ENCODE measurements around the gene ZNF638. TPM values are rescaled to one million over a fixed set of nuclear protein-coding genes. Genes with fewer than 3 reads are reported as not detected.
"Not testable (repeated sequence)": the region's sequence is repeated elsewhere in the genome, so short reads cannot be mapped to it uniquely, and the experiment has no call there.

Gene ZNF638
- total RNA-seq, 1 donor from 2014 or later: 115 TPM

DNA sequence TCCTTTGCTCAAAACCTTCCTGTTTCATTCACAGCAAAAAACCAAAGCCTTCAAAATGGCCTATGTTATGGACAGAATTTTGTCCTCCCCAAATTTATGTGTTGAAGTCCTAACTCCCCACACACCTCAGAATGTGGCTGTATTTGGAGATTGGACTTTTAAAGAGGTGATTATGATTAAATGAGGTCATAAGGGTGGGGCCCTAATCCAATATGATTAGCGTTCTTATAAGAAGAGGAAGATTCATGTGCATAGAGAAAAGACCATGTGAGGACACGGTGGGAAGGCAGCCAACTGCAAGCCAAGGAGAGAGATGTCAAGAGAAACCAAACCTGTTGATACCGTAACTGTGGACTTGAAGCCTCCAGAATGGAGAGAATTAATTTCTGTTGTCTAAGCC is 4.6 kb upstream of the ZNF638 start:
- TF ChIP-seq, protein P1, sequence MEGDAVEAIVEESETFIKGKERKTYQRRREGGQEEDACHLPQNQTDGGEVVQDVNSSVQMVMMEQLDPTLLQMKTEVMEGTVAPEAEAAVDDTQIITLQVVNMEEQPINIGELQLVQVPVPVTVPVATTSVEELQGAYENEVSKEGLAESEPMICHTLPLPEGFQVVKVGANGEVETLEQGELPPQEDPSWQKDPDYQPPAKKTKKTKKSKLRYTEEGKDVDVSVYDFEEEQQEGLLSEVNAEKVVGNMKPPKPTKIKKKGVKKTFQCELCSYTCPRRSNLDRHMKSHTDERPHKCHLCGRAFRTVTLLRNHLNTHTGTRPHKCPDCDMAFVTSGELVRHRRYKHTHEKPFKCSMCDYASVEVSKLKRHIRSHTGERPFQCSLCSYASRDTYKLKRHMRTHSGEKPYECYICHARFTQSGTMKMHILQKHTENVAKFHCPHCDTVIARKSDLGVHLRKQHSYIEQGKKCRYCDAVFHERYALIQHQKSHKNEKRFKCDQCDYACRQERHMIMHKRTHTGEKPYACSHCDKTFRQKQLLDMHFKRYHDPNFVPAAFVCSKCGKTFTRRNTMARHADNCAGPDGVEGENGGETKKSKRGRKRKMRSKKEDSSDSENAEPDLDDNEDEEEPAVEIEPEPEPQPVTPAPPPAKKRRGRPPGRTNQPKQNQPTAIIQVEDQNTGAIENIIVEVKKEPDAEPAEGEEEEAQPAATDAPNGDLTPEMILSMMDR (IDR thresholded peaks at IDR 0.05): no peak
- H3K4me3 ChIP-seq: no peak overlapping the region
- ATAC-seq (no peak), DNase-seq (no peak)
- no peak overlapping the region for H3K27ac ChIP-seq
- H3K27me3 ChIP-seq (ENCODE audit: low read depth): no peaks in the 10 kb centered on the region
- H3K4me1 ChIP-seq: peaks cover 3% of the 10 kb centered on the region
- H3K36me3 ChIP-seq: no peaks in the 10 kb centered on the region
- H3K9me3 ChIP-seq: peaks cover 2% of the 10 kb centered on the region
- intact Hi-C loops (cut with DNase I): no loop called here

DNA sequence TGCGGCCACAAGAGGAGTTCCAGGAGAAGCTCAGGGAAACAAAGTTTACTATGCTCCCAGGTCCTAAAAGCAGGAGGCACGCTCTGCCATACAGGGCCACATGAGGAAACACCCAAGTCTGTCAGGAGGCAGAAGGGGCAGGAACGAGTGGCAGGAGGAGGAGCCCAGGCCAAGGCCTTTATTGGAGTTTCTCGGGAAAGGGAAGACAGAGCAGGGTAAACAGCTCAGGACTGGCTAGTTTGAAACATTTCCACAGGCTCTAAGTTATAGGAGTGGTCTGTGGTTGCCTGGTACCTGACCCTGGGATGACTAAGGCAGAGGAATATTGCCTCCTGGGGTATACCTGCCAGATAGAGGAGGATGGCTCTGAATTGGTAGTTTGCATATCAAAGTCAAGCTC is 3.7 kb upstream of the ZNF638 start:
- Histone ChIP-seq H3K4me1 (peaks cover 7% of the 10 kb centered on the region), H3K27me3 (ENCODE audit: low read depth) (no peaks in the 10 kb centered on the region), H3K27ac (no peak overlapping the region), H3K36me3 (no peaks in the 10 kb centered on the region), H3K9me3 (no peaks in the 10 kb centered on the region), H3K4me3 (no peak overlapping the region)
- intact Hi-C loops (cut with DNase I): no loop called here
- no peak for DNase-seq
- no peak for ATAC-seq
- TF ChIP-seq, protein P1 (IDR thresholded peaks at IDR 0.05): no peak

DNA sequence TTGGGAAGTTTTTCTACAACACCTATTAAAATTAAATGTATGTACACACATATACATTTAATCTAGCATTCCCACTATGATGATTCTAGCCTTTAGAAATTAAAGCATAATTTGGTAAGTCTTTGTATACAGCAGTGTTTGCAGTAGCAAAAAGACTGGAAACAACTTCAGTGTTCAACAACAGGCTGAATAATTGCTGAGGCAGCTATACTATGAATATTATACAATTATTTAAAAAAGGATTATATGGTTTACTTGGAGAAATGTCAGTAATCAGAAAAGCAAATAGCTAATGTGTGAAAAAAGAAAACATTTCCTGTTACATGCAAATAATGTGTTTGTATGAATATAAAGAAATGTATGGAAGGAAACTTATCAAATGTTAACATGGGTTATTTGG is 1.4 kb upstream of the ZNF638 start:
- DNase-seq (no peak), ATAC-seq (no peak)
- Histone ChIP-seq H3K4me3 (no peak overlapping the region), H3K27me3 (ENCODE audit: low read depth) (no peaks in the 10 kb centered on the region), H3K9me3 (no peaks in the 10 kb centered on the region), H3K27ac (no peak overlapping the region), H3K4me1 (peaks cover 26% of the 10 kb centered on the region), H3K36me3 (no peaks in the 10 kb centered on the region)
- intact Hi-C loops (cut with DNase I): no loop called here
- TF ChIP-seq, protein P1 (IDR thresholded peaks at IDR 0.05): no peak

DNA sequence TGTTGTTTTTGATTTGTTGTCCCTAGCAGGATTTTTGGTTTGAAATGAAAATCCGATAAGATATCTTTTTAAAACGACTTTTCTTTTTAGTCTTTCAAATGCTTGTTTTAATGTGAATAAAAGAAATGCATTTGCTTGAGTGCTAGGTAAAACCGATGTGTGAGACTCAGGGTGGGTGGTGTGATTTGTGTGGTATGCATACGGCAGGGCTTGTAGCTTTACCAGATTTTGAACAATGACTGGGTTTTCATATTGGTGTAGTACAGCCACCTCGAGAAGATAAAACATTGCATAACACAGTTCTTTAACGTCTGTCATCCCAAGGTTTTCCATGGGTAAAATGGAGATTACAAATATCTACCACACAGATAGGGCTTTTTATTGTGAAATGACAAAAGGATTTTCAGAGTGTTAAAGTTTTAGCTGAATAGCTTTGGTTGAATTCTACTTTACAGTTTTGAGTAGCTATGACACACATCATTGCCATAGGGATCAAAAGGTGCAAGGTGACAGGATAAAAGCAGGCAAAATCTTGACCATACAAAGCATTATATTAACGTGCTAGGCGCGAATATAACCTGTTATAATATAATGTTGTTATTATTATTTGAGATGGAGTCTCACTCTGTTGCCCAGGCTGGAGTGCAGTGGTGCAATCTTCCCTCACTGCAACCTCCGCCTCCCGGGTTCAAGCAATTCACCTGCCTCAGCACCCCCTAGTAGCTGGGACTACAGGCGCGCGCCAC is 824 bp upstream of the ZNF638 start:
- no peaks in the 10 kb centered on the region for H3K27me3 ChIP-seq (ENCODE audit: low read depth)
- peak overlapping the region; percentile 97 for H3K27ac ChIP-seq
- DNase-seq (no peak), ATAC-seq (no peak)
- peaks cover 29% of the 10 kb centered on the region for H3K4me1 ChIP-seq
- no peaks in the 10 kb centered on the region for H3K9me3 ChIP-seq
- TF ChIP-seq, protein P1 (IDR thresholded peaks at IDR 0.05): no peak
- no peaks in the 10 kb centered on the region for H3K36me3 ChIP-seq
- intact Hi-C loops (cut with DNase I): no loop called here
- H3K4me3 ChIP-seq: peak overlapping the region; percentile 95

DNA sequence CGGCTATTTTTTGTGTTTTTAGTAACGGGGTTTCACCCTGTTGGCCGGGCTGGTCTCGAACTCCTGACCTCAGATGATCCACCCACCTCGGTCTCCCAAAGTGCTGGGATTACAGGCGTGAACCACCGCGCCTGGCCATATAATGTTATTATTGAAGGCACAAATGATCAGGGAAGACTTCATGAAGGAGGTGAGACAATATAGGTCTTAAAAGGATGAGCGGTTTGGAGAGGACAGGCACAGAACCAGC is 326 bp upstream of the ZNF638 start:
- H3K9me3 ChIP-seq; intact Hi-C loops (cut with DNase I); ATAC-seq; H3K27me3 ChIP-seq (ENCODE audit: low read depth); H3K36me3 ChIP-seq: not testable (repeated sequence)
- Histone ChIP-seq H3K4me3 (peak overlapping the region; percentile 95), H3K27ac (peak overlapping the region; percentile 97), H3K4me1 (peaks cover 34% of the 10 kb centered on the region)
- DNase-seq: peak; percentile 53

DNA sequence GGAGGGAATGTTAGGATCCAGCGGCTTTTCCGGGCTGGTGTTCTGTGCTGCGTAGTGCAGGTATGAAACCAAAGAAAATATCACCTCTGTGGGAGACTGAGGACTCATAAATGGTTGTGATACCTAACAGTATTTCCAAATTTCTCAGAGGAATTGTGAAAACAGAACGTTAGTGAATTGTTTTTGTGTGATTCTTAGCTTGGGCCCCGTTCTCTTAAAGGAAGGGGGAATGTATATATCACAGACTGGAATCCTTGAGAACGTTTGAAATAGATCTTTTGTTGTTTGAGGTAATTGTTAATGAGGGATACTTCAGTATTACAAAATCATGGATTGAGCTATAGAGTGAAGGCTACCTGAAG is 834 bp downstream of the ZNF638 start:
- Histone ChIP-seq H3K27me3 (ENCODE audit: low read depth) (no peaks in the 10 kb centered on the region), H3K27ac (peak overlapping the region; percentile 97)
- intact Hi-C loops (cut with DNase I): no loop called here

More for the DNA sequence above, 834 bp downstream of the ZNF638 start:
- peaks cover 45% of the 10 kb centered on the region for H3K4me1 ChIP-seq
- ATAC-seq: no peak
- DNase-seq: no peak
- H3K9me3 ChIP-seq: no peaks in the 10 kb centered on the region
- no peaks in the 10 kb centered on the region for H3K36me3 ChIP-seq
- TF ChIP-seq, protein P1 (IDR thresholded peaks at IDR 0.05): no peak
- peak overlapping the region; percentile 95 for H3K4me3 ChIP-seq

Measured in lower lobe of right lung (tissue), 2 donors.